HG02759 (cell line): ENCODE data around the gene KMO.

Experiments
- ATAC-seq: cut with Tn5 transposase; IDR thresholded peaks from one replicate; pipeline ENCODE4 v1.9.1; 2021; ENCODE audit warnings: mild to moderate bottlenecking, moderate library complexity; ENCODE audit not compliant: unreplicated experiment

KMO gene

GRCh38 chr1:241622669-241623068, 90.5 kb downstream of the KMO start:
- no peak for ATAC-seq

- no peak for ATAC-seq
These were observed 92.8 kb downstream of the KMO start for GRCh38 chr1:241624935-241625334.

GRCh38 chr1:241627453-241628259, 95.5 kb downstream of the KMO start:
- ATAC-seq, result peak; percentile 77

- ATAC-seq, result no peak
These were observed 97.8 kb downstream of the KMO start for GRCh38 chr1:241630005-241630404.

- ATAC-seq, result no peak
These were observed 98.3 kb downstream of the KMO start for GRCh38 chr1:241630476-241630875.

GRCh38 chr1:241630899-241631298, 98.7 kb downstream of the KMO start:
- ATAC-seq, result no peak

- no peak for ATAC-seq
These were observed 99.5 kb downstream of the KMO start for GRCh38 chr1:241631674-241632073.

- no peak for ATAC-seq
These were observed 100.8 kb downstream of the KMO start for GRCh38 chr1:241632987-241633386.

GRCh38 chr1:241635556-241636152, 103.5 kb downstream of the KMO start:
- no peak for ATAC-seq

GRCh38 chr1:241636291-241636690, 104.1 kb downstream of the KMO start:
- ATAC-seq, result no peak

- ATAC-seq, result no peak
These were observed 104.9 kb downstream of the KMO start for GRCh38 chr1:241637046-241637590.

GRCh38 chr1:241637604-241638003, 105.4 kb downstream of the KMO start:
- no peak for ATAC-seq

GRCh38 chr1:241638099-241638682, 106.0 kb downstream of the KMO start:
- ATAC-seq, result no peak

GRCh38 chr1:241638909-241639622, 106.9 kb downstream of the KMO start:
- no peak for ATAC-seq

- peak; percentile 56 for ATAC-seq
These were observed 107.5 kb downstream of the KMO start for GRCh38 chr1:241639623-241640148.

- peak; percentile 93 for ATAC-seq
These were observed 108.1 kb downstream of the KMO start, which contains the start of the genes CHML and OPN3 for GRCh38 chr1:241640149-241640866. Gene CHML (minus strand): TSS chr1:241640369. CDS start chr1:241635766, 4,603 bp downstream. Gene OPN3 (minus strand): TSS chr1:241640369. CDS start chr1:241640254, 115 bp downstream.

- no peak for ATAC-seq
These were observed 108.9 kb downstream of the KMO start for GRCh38 chr1:241640867-241641622.

- no peak for ATAC-seq
These were observed 109.8 kb downstream of the KMO start for GRCh38 chr1:241641773-241642592.

GRCh38 chr1:241642593-241642944, 110.4 kb downstream of the KMO start:
- no peak for ATAC-seq
